SK-N-SH (cell line): ENCODE measurements around the gene UBE2G2. TPM values are rescaled to one million over a fixed set of nuclear protein-coding genes. Genes with fewer than 3 reads are reported as not detected.

Experiments used
- CTCF ChIA-PET: fragments of 300-600, 350-600 bp; formaldehyde crosslinking; extraction: SDS; loops from one replicate; lab custom pipeline; 2021; lab: Yijun Ruan, JAX
- POLR2A ChIA-PET: fragments of 350-600 bp; sonication (Branson Sonifier 250); formaldehyde crosslinking; extraction: SDS; loops from one replicate; lab custom pipeline; 2020; ENCODE audit warnings: antibody characterized with exemption, inconsistent platforms; lab: Yijun Ruan, JAX
- DNase-seq: peaks from one replicate; pipeline ENCODE4 v3.0.0; 2012
- H2AFZ ChIP-seq: fragments of 200-600 bp; sonication (generic); 2 replicates; pipeline ENCODE4 v1.8.1; 2016; ENCODE audit warnings: antibody characterized with exemption, mild to moderate bottlenecking, low read depth
- H3F3A ChIP-seq: fragments of 200-600 bp; sonication (generic); replicated peaks from 2 replicates; pipeline ENCODE3; 2016; ENCODE audit warnings: antibody characterized with exemption, mild to moderate bottlenecking; ENCODE audit not compliant: insufficient read depth
- H3K27ac ChIP-seq, 2 experiments: fragments of 200-500 bp in 1 of 2; fragments of 200-600 bp in 1 of 2; sonication (Bioruptor generic) in 1 of 2; sonication (generic), shearing (Covaris generic) in 1 of 2; 2 replicates each; pipeline versions ENCODE4 v1.5.1 to v1.6.1; 2014 to 2016; ENCODE audit warnings: low read depth in 2 of 2, inconsistent platforms in 1 of 2, low read length in 1 of 2, mild to moderate bottlenecking in 1 of 2, mixed read lengths in 1 of 2
- H3K27me3 ChIP-seq: fragments of 200-600 bp; sonication (generic), shearing (Covaris generic); 2 replicates; pipeline ENCODE4 v1.6.1; 2016; ENCODE audit warnings: mixed run types; ENCODE audit not compliant: insufficient read depth
- H3K36me3 ChIP-seq, 2 experiments: fragments of 200-500 bp in 1 of 2; fragments of 200-600 bp in 1 of 2; sonication (Bioruptor generic) in 1 of 2; sonication (generic) in 1 of 2; replicated peaks in 1 of 2; 2 replicates each; pipeline versions ENCODE3 to v1.5.1; 2014 to 2016; ENCODE audit warnings: low read length in 1 of 2, mild to moderate bottlenecking in 1 of 2; ENCODE audit not compliant: insufficient read depth in 2 of 2, control insufficient read depth in 1 of 2
- H3K4me1 ChIP-seq, 2 experiments: fragments of 200-500 bp in 1 of 2; fragments of 200-600 bp in 1 of 2; sonication (Bioruptor generic) in 1 of 2; sonication (generic), shearing (Covaris generic) in 1 of 2; 2 replicates each; pipeline versions ENCODE4 v1.5.1 to v1.6.1; 2014 to 2016; ENCODE audit warnings: low read depth in 1 of 2, low read length in 1 of 2, mixed run types in 1 of 2; ENCODE audit not compliant: insufficient read depth in 2 of 2, control insufficient read depth in 1 of 2
- H3K4me2 ChIP-seq: fragments of 200-600 bp; sonication (generic), shearing (Covaris generic); 2 replicates; pipeline ENCODE4 v1.6.1; 2017; ENCODE audit warnings: mixed run types
- H3K4me3 ChIP-seq, 2 experiments: fragments of 200-500 bp in 1 of 2; fragments of 200-600 bp in 1 of 2; sonication (Bioruptor generic) in 1 of 2; sonication (generic), shearing (Covaris generic) in 1 of 2; 2 replicates each; pipeline versions ENCODE4 v1.5.1 to v1.8.1; 2014 to 2016; ENCODE audit warnings: low read depth in 2 of 2, inconsistent platforms in 1 of 2, low read length in 1 of 2, mild to moderate bottlenecking in 1 of 2, mixed read lengths in 1 of 2, moderate library complexity in 1 of 2
- H3K79me2 ChIP-seq: fragments of 200-600 bp; sonication (generic); 2 replicates; pipeline ENCODE4 v1.8.1; 2017; ENCODE audit warnings: mild to moderate bottlenecking; ENCODE audit not compliant: insufficient read depth
- H3K9ac ChIP-seq: fragments of 200-600 bp; sonication (generic); 2 replicates; pipeline ENCODE4 v1.6.1; 2017; ENCODE audit warnings: mixed run types
- H3K9me2 ChIP-seq: fragments of 200-600 bp; sonication (generic); 2 replicates; pipeline ENCODE4 v1.6.1; 2017; ENCODE audit warnings: mixed run types
- H3K9me3 ChIP-seq: fragments of 200-600 bp; sonication (generic); 2 replicates; pipeline ENCODE4 v1.6.1; 2017; ENCODE audit warnings: mixed run types, mild to moderate bottlenecking, moderate library complexity
- H4K20me1 ChIP-seq: fragments of 200-600 bp; sonication (generic); 2 replicates; pipeline ENCODE4 v1.6.1; 2017; ENCODE audit warnings: mild to moderate bottlenecking, mixed run types; ENCODE audit not compliant: insufficient read depth
- EZH2phosphoT487 ChIP-seq: fragments of 200-600 bp; sonication (generic); IDR thresholded peaks from 2 replicates; pipeline ENCODE4 v1.6.1; 2017; ENCODE audit warnings: low read depth, mixed run types, mild to moderate bottlenecking, antibody characterized with exemption, moderate library complexity, borderline replicate concordance
- FOSL2 ChIP-seq: IDR thresholded peaks from 2 replicates; pipeline ENCODE4 v1.4.0; 2012; ENCODE audit warnings: low read depth, mild to moderate bottlenecking, moderate library complexity, borderline replicate concordance
- FOXJ3 ChIP-seq: sonication (generic); formaldehyde crosslinking; IDR thresholded peaks from 2 replicates; pipeline ENCODE4 v1.5.1; 2020; ENCODE audit warnings: mild to moderate bottlenecking, missing genetic modification reagents
- FOXM1 ChIP-seq: IDR thresholded peaks from 2 replicates; pipeline ENCODE4 v1.4.0; 2012; ENCODE audit warnings: low read depth, mild to moderate bottlenecking
- GABPA ChIP-seq: IDR thresholded peaks from 2 replicates; pipeline ENCODE4 v1.4.0; 2012; ENCODE audit warnings: low read depth, mild to moderate bottlenecking
- IRF3 ChIP-seq: fragments of 150-350 bp; IDR thresholded peaks from 2 replicates; pipeline ENCODE4 v1.6.1; 2016; ENCODE audit warnings: mild to moderate bottlenecking, low read depth, low read length
- JUND ChIP-seq: IDR thresholded peaks from 2 replicates; pipeline ENCODE4 v1.4.0; 2012
- NFIC ChIP-seq: IDR thresholded peaks from 2 replicates; pipeline ENCODE4 v1.4.0; 2012; ENCODE audit warnings: borderline replicate concordance
- POLR2AphosphoS5 ChIP-seq: IDR thresholded peaks from 2 replicates; pipeline ENCODE4 v1.6.1; 2012; ENCODE audit warnings: low read depth, low read length
- RAD21 ChIP-seq: IDR thresholded peaks from 2 replicates; pipeline ENCODE4 v1.6.1; 2012; ENCODE audit warnings: mild to moderate bottlenecking, low read length
- RCOR1 ChIP-seq: fragments of 150-350 bp; IDR thresholded peaks from 2 replicates; pipeline ENCODE4 v1.6.1; 2017; ENCODE audit warnings: antibody characterized with exemption, low read length
- TAF1 ChIP-seq: IDR thresholded peaks from 2 replicates; pipeline ENCODE4 v1.6.1; 2012; ENCODE audit warnings: low read depth, mild to moderate bottlenecking, low read length, moderate library complexity, borderline replicate concordance
- TCF12 ChIP-seq: IDR thresholded peaks from 2 replicates; pipeline ENCODE4 v1.4.0; 2012
- USF1 ChIP-seq: IDR thresholded peaks from 2 replicates; pipeline ENCODE4 v1.4.0; 2012; ENCODE audit warnings: low read depth, borderline replicate concordance
- YY1 ChIP-seq: IDR thresholded peaks from 2 replicates; pipeline ENCODE4 v1.4.0; 2012; ENCODE audit warnings: low read depth, mild to moderate bottlenecking
- ZBTB33 ChIP-seq: IDR thresholded peaks from 2 replicates; pipeline ENCODE4 v1.4.0; 2012; ENCODE audit warnings: low read depth, borderline replicate concordance
- WGBS: methylation state at CpG from one replicate; pipeline ENCODE4 v1.1.6; 2017; ENCODE audit warnings: low lambda C conversion rate; 5-methylcytosine and 5-hydroxymethylcytosine counted together
- polyA plus RNA-seq, 3 experiments: library from polyadenylated mRNA; depleted of rRNA; stranded (reverse); fragments of >200 nt; gene quantifications; 2 replicates each; pipeline ENCODE4 v1.2.3, GENCODE V29; 2012

The UBE2G2 gene
- polyA plus RNA-seq, 1 of the 3 experiments (the other 2 are of a cell fraction) = 129 TPM

- Histone ChIP-seq H3K27me3 (no peaks in the 10 kb centered on the region), H3K36me3 (peaks cover 25 to 34% of the 10 kb centered on the region in 2 experiments), H3K9ac (no peak overlapping the region), H3K9me2 (no peaks in the 10 kb centered on the region), H3K4me2 (no peak overlapping the region), H4K20me1 (peaks cover 16% of the 10 kb centered on the region), H2AFZ (no peak overlapping the region), H3F3A (no peaks in the 10 kb centered on the region), H3K4me3 (no peak overlapping the region), H3K27ac (no peak overlapping the region), H3K9me3 (no peaks in the 10 kb centered on the region), H3K79me2 (peaks cover 16% of the 10 kb centered on the region)
- ChIA-PET POLR2A (interaction anchor here (0.6 kb wide), 1 partner anchor 101 kb away, joined by 3 read pairs; no protein-coding TSS in a partner anchor), CTCF (interaction anchor here (0.5 to 0.6 kb wide), 2 partner anchors 26 to 338 kb away, joined by 3 read pairs; no protein-coding TSS in a partner anchor)
- WGBS = 89% methylated on average over 12 of the region's 24 CpGs
- TF ChIP-seq JUND (no peak), NFIC (no peak), USF1 (no peak), TAF1 (no peak), YY1 (no peak), GABPA (no peak), ZBTB33 (no peak), TCF12 (no peak), EZH2phosphoT487 (no peak), RAD21 (no peak), IRF3 (no peak), RCOR1 (no peak), FOSL2 (no peak), POLR2AphosphoS5 (no peak), FOXM1 (no peak), FOXJ3 (CRISPR knock-in tag) (no peak)
- TF ChIP-seq, all 33 proteins: peak for 0
- DNase-seq = no peak
- H3K4me1 ChIP-seq = peaks cover 0 to 13% of the 10 kb centered on the region in 2 experiments; a peak in 1 of 4 replicates
These were observed 45.8 kb upstream of the UBE2G2 start for GRCh38 chr21:44847261-44848056.
